Fibroblast of pulmonary artery (primary cell): Measurements from ENCODE around the gene NDUFS7.

ENCODE experiments used
- DNase-seq: peaks from one replicate; pipeline ENCODE4 v3.0.0-alpha.2; 2010; ENCODE audit warnings: low read depth
- H3K4me3 ChIP-seq: replicated peaks from 2 replicates; pipeline ENCODE4 v1.5.1; 2011; ENCODE audit warnings: low read depth, mild to moderate bottlenecking, control low read depth, low read length, moderate library complexity
- CTCF ChIP-seq: IDR thresholded peaks from 2 replicates; pipeline ENCODE4 v1.5.1; 2011; ENCODE audit warnings: mild to moderate bottlenecking, control low read depth, low read length, inconsistent platforms; ENCODE audit errors: missing control alignments

The NDUFS7 gene

GRCh38 chr19:1430246-1430645, 46.5 kb downstream of the NDUFS7 start:
- DNase-seq: no peak
- no peak overlapping the region for H3K4me3 ChIP-seq
- no peak for TF ChIP-seq CTCF

GRCh38 chr19:1431759-1432506, 48.2 kb downstream of the NDUFS7 start:
- no peak for TF ChIP-seq CTCF
- no peak overlapping the region for H3K4me3 ChIP-seq
- DNase-seq: no peak

DNA sequence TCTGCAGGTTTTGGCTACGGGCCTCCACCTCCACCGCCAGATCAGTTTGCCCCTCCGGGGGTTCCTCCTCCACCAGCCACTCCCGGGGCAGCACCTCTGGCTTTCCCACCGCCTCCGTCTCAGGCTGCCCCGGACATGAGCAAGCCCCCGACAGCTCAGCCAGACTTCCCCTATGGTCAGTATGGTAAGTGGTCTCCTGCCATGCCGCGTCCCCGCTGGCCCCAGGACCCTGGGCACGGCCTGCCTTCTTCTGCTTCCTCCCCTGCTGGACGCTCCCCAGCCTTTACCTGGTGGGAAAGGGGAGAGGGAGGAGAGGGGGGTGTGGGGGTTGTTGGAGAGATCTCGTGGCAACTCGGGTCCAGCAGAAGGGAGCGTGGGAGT, 48.8 kb downstream of the NDUFS7 start:
- no peak for DNase-seq
- H3K4me3 ChIP-seq: no peak overlapping the region
- TF ChIP-seq CTCF: no peak

DNA sequence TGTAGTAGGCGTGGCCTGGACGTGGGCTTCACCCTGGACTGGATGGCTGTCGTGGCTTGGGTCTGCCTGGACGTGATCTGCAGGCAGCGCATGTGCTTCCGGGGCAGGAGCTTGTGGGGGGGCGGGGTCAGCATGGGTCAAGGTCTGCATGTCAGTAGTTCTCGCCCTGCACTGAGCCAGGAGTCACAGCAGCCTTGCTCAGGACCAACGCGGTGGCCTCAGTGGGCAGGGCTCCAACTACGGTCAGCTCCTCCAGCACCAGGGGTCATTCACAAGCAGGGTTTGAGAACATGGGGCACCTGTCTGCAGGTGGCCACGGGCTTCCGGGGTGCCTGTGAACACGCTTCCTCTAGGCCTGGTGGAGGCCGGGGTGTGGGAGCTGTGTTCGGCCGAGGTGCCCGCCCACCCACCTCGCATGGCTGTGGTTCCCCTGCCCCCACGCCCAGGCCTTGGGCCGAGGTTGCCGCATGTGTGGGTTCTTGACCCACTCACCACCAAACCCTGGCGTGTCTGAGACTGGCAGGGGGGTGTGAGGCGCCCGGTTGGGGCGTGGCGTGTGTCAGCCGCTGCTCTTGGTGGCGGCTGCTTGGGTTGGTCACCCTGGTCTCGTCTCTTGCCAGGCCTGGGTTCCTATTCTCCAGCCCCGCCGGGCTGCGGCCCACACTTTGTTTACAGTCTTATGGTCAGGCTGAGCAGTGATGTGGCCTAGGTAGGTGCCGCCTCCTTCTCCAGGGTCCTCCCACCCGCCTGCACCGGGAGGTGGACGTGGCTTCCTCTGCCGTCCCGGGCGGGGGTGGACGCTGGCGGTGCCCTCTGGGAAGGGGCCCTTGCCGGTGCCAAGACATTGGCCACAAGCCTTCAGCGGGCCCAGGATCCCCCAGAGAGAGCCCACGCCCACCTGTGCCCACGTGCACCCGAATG, 49.7 kb downstream of the NDUFS7 start:
- no peak for DNase-seq
- H3K4me3 ChIP-seq: no peak overlapping the region
- no peak for TF ChIP-seq CTCF

DNA sequence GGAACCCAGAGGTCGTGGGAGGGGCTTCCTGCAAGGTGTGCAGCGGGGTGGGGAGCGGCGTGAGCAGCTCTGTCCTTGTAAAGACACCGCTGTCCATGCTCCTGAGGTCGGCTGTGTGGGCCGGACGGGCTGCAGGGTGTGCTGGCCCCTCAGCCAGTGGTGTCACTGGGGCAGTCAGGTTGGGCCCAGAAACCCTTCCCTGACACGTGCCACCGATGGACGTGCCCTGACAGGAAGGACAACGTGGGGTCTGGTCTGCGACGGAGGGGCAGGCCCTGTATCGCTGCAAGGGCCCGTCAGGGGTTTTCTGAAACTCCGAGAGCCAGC, 50.3 kb downstream of the NDUFS7 start:
- H3K4me3 ChIP-seq: no peak overlapping the region
- no peak for TF ChIP-seq CTCF
- DNase-seq: no peak

DNA sequence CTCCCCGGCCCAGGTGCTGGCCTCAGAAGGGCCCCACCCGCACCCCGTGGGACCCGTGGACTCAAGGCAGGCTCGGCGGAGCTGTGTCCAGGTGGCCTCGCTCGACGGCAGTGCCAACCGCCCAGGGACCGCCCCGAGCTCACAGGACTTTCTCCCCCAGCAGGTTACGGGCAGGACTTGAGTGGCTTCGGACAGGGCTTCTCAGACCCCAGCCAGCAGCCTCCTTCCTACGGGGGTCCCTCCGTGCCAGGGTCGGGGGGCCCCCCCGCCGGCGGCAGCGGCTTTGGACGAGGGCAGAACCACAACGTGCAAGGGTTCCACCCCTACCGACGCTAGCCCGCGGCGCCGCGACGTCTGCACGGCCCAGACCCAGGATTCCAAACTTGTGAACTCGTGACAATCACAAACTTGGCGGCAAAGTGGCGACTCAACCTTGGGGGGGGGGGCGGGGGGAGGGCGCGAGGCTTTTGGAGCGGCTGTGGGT, 50.9 kb downstream of the NDUFS7 start:
- no peak for TF ChIP-seq CTCF
- no peak overlapping the region for H3K4me3 ChIP-seq
- DNase-seq: no peak
